ENCODE data around the gene AQP11.
"Not testable (repeated sequence)": the region's sequence is repeated elsewhere in the genome, so short reads cannot be mapped to it uniquely, and the experiment has no call there.

GRCh38 chr11:77570896-77571295 lies 18.9 kb upstream of the AQP11 start:
- TF ChIP-seq CTCF, POLR2A (IDR thresholded peaks at IDR 0.05): not testable (repeated sequence)

All from right lobe of liver (tissue), 4 donors.